Activated CD4-positive, CD25-positive, alpha-beta regulatory T cell treated with anti-CD3 and anti-CD28 coated beads, Interleukin-2, amount 50 U/mL, for 16 hours (primary cell): ENCODE measurements around the gene UGT8.
"Not testable (repeated sequence)": the region's sequence is repeated elsewhere in the genome, so short reads cannot be mapped to it uniquely, and the experiment has no call there.

Experiments used
- DNase-seq: peaks from one replicate; pipeline ENCODE4 v3.0.0-alpha.2; 2020; ENCODE audit warnings: low read depth, low spot score

UGT8 gene, protein sequence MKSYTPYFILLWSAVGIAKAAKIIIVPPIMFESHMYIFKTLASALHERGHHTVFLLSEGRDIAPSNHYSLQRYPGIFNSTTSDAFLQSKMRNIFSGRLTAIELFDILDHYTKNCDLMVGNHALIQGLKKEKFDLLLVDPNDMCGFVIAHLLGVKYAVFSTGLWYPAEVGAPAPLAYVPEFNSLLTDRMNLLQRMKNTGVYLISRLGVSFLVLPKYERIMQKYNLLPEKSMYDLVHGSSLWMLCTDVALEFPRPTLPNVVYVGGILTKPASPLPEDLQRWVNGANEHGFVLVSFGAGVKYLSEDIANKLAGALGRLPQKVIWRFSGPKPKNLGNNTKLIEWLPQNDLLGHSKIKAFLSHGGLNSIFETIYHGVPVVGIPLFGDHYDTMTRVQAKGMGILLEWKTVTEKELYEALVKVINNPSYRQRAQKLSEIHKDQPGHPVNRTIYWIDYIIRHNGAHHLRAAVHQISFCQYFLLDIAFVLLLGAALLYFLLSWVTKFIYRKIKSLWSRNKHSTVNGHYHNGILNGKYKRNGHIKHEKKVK

DNA sequence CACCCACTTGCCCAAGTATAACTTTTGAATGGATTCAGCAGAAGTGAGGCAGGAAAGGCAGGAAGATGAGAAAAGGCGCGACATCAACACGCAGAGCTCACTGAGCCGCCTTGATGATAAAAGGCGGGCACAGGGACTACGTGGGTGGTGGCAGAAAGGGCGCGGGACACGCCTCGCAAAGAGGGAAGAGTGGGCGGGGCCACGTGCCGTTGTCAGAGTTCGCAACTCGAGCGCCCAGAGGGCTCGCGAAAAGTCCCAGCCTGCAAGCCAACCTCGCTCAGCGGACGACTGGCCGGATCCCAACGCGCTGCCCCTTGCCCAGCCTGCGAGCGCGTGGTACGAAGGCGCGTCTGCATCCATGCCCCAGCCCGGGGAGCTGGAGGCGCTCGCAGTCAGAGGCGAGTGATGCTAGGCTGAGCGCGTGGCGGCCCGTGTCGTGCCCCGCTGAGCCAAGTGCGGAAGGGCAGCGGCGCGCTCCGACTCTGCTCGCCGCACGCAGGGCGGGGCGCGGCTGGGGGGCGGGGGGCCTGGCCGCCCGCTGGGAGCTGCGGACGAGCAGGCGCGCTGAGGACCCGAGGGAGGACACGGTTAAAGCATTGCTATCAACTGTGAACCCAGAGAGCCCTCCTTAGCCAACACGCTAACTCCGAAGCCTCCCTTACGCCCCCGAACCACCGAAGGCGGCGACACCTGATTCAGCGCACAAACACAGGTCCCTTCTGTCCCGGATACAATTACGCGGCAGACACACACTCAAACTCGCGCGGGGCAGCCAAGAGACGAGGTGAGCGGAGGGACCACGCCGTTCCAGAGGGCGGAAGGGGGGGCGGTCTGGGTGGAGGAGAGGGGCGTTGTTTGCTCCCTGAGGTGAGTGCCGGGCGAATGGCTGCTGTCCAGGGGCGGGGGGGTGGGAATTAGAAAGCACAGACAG, at the start of gene UGT8:
TSS of gene UGT8 (plus strand) at position 617 of the 931 bp plus-strand sequence. CDS start 24,074 bp downstream, outside the sequence.
- no peak for DNase-seq

DNA sequence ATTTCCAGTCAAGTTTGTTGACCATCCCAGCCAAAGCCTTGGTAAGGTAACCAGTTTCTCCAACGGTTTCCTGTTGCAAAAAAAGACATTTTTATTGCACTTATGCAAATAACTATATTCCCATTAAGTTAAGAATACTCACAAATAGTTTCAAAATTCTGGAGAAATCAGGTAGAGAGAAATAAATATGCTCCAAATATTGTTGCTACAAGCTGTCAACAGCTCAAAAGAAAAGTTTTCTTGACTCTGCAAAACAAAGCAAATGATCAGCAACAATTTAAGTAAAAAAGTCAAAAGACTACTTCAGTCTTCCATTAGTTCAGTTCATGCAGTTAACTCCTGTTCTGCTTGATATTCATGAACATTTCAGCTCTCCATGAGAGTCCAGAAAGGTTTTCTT, 49.0 kb upstream of the UGT8 start:
- DNase-seq: no peak

DNA sequence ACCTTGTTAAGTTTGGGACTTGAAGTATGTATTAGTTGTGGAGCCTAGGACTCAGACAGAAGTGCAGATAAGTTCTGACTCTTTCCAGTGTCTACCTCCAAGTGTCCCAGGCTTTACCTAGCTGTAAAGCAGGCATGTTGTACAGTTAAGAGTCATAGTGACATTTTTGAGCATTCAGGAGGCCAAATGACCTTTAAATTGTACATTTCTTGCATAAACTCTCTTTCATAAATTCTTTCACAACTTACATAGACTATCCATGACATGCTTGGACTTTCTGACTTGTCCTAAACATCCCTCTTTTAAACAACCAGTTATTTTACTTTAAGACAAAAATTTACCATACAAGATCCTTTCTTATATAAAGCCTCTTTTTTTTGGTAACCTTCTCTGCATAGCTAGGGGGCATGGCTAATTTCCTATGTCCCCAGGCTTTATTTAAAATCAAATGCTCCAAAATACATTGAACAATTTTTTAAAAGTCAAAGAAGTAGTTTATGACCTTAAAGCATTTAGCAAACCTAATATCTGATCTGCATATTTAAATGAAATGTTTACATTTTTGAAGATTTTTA, 40.1 kb upstream of the UGT8 start:
- DNase-seq: no peak

DNA sequence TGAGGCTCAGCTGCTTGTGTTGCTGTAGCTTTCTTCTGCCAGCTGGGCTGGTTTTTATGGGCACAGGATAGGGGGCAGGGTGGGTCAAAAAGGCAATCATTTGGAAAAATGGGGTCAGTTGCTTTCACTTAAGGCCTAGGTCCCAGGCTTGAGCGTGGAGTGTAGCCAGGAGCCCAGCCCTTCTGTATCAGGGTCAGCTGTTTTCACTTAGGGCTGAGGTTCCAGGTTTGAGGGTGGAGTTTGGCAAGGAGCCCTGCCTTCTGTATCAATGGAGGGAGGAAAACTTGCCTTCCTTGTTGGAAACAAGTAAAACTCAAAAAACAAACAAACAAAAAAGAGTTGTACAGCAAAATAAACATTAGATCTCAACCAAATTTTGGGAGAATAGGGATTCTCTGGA, 37.0 kb upstream of the UGT8 start:
- DNase-seq: no peak

DNA sequence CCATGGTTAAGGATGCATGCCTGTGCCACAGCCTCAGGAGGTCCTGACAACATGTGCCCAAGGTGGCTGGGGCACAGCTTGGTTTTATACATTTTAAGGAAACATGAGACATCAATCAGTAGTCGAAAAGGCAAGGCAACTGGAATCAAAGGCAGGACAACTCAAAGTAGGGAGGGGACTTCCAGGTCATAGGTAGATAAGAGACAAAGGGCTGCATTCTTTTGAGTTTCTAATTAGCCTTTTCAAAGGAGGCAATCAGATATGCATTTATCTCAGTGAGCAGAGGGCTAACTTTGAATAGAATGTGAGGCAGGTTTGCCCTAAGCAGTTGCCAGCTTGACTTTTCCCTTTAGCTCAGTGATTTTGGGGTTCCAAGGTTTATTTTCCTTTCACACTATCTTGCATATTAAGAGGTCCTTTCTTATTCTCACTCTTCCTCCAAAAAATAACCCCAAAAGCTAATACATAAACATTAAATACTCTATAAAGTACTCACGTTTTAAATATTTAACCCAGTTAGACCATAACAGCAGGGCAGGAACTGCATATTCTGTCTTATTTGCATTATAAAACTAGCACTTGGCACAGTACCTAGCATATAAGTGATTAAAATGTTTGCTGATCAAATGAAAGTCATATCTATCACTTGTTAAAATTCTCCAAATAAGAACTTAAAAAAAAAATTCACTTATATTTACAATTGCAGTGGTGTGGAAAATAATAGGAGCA, 36.3 kb upstream of the UGT8 start:
- no peak for DNase-seq

DNA sequence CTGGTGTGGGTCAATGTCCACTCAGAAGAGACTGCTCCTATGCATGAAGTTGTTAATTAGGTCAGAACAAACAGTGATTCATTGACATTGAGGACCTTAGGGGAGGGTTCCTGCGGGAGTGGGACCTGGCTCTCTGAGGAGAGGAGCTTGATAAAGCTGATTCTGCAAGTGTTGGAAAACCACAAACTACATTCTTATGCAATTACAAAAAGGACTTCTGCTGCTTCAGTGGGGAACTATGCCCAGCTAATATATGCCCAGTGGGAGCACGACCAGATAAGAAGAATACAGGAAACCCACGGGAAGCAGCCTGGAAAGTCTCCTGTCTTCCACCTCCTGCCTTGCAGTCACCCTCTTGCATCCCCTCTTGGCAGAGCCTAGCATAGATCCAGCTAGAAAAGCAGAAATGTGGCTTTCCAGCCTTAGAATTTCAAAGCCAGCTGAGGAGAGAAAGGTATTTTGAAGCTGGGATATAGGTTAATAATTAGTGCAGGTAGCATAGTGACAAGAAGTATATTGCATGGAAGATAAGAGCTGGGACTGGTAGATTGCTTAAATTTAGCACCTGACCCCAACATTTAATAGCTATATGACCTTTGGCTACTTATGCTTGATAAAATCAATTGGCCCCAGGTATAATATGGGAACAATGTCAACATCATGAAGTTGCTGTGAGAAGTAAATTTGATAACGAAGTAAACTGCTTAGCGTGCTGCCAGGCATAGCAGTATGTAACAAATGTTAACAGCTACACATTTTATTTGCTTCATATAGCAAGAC, 34.9 kb upstream of the UGT8 start:
- no peak for DNase-seq

DNA sequence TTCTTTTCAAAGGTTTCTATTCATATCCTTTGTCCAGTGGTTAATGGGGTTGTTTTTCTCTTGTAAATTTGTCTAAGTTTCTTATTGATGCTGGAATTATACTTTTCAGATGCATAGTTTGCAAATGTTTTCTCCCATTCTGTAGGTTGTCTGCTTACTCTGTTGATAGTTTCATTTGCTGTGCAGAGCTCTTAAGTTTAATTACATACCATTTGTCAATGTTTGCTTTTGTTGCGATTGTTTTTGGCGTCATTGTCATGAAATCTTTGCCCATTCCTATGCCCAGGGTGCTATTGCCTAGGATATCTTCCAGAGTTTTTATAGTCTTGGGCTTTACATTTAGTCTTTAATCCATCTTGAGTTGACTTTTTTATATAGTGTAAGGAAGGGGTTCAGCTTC, 21.2 kb upstream of the UGT8 start:
- DNase-seq: no peak

DNA sequence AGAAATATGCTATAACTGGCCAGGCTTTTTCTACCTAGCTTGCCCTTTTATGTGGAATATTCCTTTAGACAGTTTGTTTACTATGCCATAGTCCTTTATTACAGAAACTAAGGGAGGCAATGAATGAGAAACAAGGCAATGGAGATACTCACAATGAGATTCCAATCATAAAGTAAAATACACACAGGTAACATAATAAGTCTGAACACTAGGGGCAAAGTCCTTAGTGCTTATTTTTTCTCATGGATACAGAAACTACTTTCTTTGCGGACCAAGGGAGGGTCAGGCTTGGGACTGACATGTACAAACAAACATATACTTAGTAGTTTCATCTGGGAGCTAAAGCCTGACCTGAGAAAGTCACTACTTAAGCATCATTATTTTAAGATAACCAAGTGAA, 16.0 kb upstream of the UGT8 start:
- DNase-seq: no peak

DNA sequence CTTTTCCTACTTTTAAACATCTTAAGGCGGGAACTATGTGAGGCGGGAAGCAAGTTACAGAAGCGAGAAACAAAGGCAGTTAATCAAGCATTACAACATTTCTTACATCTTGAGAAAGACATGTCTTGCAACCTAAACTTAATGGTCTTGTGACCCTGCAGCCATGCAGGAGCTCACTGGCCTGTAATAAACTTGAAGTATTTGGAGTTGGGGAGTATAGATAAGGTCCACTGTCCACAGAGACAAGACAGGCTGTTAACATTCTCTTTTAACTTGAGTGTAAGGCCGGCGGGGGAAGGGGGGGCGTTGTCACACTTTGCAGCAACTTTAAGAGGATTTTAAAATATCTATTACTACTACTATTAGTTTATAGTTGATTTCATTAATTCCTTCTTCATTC, 10.3 kb upstream of the UGT8 start:
- no peak for DNase-seq

DNA sequence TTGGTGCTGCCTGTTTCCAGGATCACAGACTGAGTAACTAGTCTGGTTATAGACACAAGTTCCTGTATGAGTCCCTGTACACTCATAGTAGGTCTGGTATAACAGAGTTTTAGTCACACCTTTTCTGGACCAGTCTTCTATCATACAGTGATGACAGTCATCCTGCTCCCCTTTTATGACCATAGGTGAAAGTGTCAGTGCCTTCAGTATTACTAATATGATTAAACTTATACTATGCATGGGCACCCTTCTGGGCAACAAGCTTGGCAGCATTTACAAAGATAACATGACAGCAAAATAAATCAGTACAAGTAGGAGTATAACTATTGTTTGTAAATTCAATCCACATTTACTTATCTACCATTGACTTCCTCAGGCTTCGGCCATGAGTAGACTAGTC, 8.2 kb upstream of the UGT8 start:
- not testable (repeated sequence) for DNase-seq

DNA sequence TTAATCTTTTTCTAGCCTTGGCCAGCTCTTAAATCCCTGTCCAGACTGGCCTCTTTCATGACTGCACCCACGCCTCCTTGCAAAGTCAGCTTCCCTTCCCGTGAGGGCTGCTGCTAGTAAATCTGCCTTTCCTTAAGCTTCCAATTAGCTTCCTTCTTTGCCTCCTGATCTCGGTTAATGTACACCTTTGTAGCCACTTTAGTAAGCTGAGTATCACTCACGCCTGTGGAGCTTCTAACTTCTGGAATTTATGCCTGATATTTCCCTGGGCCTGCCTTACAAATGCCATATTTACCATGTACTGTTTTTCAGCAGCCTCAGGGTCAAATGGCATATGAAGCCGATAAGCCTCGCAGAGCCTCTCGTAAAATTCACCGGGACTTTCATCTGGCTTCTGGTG, 5.1 kb upstream of the UGT8 start:
- no peak for DNase-seq

DNA sequence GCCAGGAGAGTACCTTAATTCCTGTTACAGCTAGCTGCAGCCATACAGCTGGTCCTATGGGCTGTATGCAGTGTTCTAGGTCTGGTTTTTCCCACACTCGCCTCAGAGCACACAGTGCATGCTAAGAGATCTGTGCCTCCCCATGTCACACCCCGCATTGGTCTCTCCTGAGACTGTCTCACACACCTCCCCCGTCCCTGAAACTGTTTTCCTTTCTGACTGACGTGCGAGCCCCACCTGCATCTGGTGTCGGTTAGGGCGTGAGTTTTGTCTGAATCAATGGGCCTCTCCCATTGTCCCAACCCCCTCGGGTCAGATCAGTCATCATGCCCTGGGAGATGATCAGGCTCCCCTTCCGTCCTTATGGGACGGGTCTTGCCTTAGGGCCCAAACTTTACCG, 3.4 kb upstream of the UGT8 start:
- DNase-seq: no peak

DNA sequence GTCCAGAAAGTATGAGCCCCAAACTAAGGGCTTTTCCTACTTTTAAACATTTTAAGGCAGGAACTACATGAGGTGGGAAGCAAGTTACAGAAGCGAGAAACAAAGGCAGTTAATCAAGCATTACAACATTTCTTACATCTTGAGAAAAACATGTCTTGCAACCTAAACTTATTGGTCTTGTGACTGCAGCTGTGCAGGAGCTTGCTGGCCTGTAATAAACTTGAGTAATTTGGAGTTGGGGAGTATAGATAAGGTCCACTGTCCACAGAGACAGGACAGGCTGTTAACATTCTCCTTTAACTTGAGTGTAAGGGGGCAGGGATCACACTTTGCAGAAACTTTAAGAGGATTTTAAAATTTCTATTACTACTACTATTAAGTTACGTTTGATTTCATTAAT, 2.7 kb upstream of the UGT8 start:
- DNase-seq: no peak

DNA sequence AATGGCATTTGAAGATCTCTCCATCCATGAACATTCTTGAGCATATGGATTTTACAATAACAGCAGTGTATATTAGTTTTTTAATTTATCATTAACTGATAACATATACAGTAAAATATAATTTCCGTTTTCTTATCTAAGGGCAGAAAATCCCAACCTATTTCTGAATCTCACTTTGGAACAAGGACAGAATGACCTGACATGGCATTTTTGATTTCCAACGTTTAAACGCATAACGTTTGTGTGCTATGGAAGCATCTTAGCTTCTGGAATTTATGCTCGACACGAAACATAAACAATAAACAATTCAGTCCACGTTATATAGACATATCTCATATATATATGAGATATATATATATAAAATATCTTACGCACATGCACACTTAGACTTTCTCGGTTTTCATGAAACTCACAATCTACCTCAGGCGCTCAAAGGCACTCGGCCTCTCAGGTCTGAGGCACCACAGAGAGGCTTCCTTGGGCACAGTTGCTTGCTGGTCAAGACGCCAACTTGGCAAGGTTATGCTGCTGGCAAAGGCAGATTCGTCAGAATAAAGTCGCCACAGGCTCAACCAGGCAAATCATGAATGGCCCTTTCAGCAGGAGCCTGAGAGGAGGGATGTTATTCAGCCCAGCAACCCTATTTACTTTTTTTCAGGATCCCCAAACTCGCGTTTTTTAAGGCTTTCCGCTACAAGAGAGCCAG, 1.0 kb upstream of the UGT8 start:
- DNase-seq: no peak

DNA sequence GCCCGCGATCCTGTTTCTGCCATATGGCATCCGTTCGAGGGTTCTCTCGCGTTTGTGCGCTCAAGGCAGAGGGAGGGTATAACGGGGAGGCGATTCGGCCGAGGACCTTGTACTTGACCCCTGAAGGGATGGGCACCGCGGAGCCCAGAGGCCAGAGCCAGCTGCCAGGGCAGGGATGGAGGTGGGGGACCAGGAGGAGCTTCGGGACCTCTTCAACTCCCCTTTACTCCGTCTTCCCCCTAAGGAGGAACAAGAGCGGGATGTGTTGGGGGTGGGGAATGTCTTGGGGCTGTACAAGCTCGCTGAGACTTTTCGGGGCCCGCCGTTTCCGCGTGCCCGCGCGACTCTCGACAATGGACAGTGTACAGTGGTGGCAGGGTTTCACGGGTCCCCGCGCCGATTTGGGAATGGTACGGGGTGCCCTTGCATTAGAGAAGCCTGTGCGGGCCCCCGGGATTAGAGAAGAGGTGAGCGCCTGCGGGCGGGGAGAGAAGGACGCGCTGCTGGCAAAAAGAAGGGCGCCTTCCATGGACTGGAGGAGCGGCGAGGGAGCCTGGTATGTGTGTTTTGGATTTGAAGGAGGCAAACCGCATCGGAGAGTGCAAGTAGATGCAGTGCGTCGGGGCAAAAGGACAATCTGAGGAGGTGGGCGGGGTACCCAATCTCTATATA, 760 bp downstream of the UGT8 start:
- DNase-seq: no peak

DNA sequence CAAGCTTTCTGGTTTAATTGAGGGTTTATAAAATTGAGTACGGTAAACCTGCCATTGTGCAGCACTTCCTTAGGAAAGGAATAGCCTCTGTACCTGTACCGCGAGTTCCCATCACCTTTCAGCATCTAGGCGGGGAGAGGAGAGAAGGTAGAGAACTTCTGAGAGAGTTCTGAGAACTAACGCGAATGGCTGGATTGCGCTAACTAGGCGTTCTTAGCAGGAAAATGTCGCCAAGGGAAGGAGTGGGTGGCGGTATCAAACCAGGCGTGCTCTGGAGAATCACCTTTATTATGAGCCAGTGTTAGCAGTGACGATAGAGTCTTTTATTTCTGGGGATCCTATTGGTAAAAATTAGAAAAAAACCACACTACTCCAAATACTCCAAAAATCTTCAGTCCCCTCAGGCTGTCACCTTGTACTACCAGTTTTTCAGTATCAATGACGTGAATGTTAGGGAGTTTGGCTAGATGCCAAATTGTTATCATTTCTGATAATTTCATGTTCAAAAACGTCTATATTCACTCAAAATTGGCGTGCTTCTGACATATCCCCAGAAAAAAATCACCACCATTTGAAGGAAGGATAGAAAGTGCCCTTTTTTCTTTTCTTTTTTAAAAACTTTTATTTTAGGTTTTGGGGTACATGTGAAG, 1.4 kb downstream of the UGT8 start:
- no peak for DNase-seq

DNA sequence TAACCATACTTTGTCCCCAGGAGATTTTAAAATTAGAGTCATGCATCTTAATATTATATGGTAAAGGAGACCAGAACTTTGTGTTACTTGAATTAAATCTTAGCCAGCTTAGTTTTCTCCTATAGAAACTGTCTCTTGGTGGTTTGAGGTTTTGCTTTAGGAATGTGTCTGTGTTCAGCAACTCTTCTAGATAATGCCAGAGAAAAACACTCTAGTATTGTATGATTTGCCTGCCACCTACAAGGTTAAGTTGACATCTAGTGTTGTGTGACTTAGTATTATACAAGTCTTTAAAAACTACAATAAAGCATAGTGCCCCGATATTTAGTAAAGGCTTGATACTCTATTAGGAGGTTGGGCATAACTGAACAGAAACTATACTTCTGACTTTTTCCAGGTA, 2.1 kb downstream of the UGT8 start:
- no peak for DNase-seq

DNA sequence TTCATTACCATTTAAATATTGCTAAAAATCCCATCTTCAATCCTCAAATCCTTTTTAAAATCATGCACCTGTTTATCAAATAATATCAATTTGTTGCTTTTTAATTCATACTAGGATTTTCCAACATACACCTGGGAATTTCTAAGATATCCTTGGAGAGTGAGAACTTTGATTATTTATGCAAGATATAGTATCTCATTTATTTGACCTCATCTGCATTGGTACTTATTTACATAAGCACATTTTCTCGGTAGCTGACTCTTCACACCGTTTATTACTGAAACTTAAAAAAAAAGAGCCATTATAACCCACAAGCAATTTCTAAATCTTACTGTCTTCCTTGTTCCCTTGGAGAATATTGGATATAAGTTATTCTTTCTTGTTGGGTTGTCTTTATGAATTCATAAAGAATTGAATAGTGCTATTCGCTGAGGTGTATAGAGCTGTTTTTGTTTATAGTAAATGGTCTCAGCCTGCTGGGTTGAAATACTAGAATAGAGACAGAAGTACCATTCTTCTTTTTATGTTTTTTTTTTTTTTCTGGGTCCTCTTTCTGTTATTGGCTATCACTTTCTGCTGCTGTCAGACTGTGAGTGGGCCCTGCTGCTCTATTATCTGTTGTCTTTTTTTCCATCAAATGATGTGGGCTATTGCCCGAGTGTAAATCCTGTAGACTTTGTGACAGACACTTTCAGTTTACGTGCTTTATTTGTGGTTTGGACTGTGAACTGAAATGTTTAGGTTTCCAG, 2.9 kb downstream of the UGT8 start:
- DNase-seq: no peak
